HK-2 (cell line): ENCODE measurements around the gene FADS3.

Experiments used
- DNase-seq: peaks from one replicate; pipeline ENCODE4 v3.0.0-alpha.2; 2018; ENCODE audit not compliant: unreplicated experiment

Gene FADS3

DNA sequence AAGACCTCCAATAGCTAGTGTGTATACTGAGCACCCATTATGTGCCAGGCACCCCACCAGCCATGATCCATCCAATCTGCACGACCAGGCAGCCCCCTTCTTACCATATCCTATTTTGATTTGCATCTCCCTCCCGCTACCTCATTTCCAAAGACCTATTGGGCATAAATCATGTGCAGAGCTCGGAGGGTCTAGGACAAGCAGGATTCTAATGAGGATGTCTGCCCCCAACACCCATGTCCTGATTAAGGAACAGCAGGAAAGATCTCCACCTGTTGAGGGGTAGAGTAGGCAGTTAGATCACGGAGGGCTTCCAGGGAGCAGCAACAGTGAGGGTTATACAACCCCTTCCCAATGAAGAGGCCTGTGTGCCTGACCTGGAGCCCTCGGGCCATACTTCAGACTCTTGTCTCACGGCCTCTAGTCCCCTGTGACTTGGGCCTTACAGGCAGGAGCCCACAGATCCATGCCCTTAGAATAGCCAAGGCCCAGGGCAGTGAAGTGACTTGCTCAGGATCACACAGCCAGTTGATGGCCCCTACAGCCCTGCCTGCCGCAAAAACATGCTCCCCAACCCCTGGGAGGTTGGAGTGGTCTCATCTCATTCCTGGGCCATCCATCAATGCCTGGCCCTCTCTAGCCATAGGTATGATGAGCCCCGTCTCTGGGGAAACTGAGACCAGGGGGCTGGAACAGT is 22.5 kb upstream of the FADS3 start:
- no peak for DNase-seq

DNA sequence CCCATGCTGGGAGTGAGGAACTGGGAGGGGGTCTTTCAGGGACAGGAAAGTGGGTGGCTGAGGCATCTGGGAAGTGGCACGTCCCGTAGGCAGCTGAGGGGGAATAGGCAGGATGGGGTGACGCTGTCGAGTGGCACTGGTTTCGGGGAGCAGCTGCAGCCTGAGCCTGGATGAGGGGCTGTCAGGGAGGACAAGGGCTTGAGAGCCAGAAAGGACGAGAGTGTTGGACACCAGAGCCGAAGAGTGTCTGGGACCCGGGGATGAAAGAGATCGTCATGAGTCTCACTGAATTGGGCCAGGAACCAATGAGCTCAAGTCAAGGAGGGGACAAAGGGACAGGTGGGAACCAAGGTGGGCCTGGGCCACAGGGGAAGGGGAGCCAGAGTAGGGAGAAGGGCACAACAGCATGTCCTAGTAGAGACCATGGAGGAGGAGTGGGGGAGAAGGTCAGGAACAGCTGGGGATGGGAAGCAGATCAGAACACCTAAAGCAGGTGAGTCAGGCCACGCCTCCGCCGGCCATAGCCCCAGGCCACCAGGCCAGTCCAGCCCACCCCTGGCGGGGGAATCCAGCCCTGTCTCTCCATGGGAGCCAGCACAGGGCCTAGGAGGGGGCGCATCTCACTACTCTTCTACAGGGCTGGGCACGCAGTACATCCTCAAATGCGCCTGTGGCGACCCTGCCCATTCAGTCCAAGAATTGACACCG is 21.8 kb upstream of the FADS3 start:
- DNase-seq: no peak

DNA sequence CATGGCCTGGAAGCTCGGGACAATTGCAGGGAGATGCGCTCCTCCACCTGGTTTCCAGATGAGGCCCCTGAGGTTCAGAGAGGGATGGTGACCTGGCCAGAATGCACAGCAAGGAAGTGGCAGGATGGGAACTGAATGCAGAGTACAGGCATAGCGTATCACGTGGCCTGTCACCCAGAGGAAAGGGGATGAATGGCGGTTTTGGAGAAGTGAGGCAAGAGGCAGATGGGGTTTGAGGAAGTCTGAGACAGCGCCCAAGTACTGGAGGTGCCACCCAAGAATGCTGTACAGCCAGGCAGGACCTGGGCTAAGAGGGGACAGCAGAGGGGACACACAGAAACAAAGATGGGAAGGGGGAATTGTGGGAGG is 21.2 kb upstream of the FADS3 start:
- no peak for DNase-seq

DNA sequence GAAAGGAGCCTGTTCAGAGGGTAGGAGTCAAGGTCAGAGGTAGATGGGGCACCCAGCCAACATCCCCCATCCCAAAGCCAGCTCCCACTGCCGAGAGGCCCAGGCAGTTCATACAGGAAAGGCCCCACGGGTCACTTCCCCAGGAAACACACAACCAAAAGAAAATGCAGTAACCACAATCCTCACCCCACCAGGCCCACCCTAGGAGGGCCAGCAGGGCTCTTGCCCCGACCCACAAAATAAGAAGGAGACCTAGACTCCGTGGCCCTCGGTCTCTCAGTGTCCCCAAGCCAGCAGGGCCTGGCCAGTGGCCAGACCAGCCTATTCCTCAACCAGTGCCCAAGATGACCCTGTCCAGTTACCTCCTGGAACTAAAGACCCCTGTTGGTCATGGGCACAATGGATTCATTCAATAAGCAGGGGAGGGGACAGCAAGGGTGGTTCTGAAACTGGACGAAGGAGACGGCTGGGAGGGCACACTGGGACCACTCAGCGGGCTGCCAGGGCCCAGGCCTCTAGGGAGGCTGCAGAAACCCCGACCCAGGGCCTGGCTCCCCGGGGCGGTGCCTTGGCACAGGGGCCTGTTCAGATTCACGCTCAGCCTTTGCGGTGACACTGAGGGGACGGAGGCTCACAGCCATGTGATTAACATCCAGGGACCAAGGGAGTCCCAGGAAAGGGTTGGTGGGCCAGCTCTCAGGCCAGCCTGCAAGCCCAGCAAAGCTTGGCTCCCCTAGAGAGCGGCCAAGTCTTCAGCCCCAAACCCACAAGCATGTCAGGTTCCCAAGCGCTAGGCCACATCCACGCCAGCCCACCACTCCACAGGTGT is 20.6 kb upstream of the FADS3 start:
- DNase-seq: no peak

DNA sequence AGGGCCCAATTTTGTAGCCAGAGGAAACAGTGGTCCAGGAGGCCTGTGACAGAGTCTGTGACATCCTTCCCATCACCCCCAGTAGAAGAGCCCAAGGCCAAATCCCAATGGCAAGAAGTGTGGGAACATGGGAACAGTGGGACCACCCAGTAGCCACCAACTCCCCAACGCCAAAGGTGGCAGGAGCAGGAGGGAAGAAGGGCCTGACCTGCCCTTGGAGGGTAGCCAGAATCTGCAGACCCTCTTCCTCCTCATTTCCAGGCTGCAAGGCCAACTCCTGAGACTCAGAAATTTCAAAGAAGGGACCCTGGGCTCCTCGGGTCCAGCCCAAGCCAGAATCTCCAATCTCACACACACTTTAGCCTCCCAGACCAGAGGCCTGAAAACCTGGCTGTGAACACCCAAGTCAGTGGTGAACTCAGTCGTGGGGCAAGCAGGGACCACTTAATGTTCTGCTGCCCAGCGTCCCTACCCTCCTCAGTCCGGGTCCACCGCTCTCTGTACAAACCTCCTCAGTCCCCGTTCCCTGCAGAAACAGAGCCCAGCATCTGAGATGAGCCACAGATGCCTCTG is 19.9 kb upstream of the FADS3 start:
- no peak for DNase-seq

GRCh38 chr11:61910187-61911127 is 19.1 kb upstream of the FADS3 start:
- DNase-seq: no peak

DNA sequence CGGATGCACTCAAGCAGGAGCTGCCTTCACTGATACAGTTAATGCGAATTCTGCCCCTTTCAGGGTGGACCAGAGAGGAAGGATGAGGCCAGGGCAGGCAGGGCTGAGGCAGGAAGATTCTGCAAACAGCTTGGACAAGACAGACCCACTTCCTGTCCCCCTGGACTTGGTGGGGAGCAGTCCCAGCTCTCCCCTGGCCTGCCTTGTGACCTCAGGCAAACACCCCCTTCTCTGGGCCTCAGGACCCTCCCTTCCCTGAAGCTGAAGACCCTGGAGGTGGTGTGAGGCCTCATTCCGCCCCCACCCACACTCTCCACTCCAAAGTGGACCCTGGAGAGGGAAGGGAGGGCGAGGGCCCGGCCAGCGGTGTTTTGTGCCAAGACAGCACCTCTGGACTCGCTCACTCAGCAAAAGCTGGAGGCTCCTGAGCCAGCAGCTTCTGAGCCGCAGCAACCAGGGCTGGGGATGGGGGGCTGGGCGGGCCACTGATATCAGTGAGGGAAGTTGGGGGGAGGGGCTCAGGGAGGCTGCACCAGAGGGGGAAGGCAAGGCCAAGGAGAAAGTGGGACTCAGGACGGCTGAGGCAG is 17.5 kb upstream of the FADS3 start:
- DNase-seq: no peak

- DNase-seq: no peak
Measured at GRCh38 chr11:61907871-61908729, 16.8 kb upstream of the FADS3 start.

DNA sequence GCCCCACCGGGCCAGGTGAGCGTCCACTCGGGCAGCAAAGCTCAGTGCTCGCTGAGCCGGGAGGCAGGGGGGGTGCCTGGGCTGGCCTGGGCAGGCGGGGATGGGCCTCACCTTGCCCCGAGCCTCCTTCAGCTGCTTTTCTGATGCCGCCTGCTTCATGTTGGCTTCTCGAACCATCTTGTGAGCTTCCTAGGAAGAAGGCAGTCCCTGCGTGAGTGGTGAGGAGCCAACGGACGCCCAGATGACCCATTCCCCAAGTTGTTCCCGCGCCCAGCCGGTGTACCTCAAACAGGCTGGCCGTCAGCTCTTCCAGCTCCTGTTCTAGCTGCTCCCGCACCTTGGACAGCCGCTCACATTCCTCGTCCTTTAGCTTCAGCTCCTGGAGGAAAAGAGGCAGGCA is 15.9 kb upstream of the FADS3 start:
- no peak for DNase-seq

GRCh38 chr11:61906522-61906909 is 15.2 kb upstream of the FADS3 start:
- no peak for DNase-seq

GRCh38 chr11:61905801-61906521 is 14.6 kb upstream of the FADS3 start:
- DNase-seq: no peak

- no peak for DNase-seq
Measured at GRCh38 chr11:61905067-61905696, 13.8 kb upstream of the FADS3 start.

- no peak for DNase-seq
Measured at GRCh38 chr11:61904539-61905048, 13.2 kb upstream of the FADS3 start.

- DNase-seq: no peak
Measured at GRCh38 chr11:61903845-61904244, 12.5 kb upstream of the FADS3 start.

- no peak for DNase-seq
Measured at GRCh38 chr11:61902313-61902712, 11.0 kb upstream of the FADS3 start.

GRCh38 chr11:61901397-61901796 is 10.1 kb upstream of the FADS3 start:
- DNase-seq: no peak

DNA sequence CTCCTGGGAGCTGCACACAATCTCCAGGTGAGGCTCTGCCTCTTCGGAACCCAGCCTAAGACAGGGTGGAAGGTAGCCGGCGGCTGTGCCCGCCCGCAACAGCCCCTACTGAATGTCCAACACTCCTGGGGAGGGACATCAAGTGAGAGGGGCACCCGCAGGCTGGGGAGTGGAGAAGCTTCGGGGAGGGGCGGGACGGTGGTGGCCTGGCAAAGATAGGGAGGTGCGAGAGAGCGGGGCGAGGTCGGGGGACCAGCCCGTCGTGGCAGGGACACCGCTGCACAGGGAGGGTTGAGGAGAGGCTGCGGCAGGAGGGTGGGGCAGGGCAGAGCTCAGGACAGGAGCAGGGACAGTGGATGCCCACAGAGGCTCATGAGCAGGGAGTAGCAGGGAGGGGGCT is 8.9 kb upstream of the FADS3 start:
- DNase-seq: no peak

DNA sequence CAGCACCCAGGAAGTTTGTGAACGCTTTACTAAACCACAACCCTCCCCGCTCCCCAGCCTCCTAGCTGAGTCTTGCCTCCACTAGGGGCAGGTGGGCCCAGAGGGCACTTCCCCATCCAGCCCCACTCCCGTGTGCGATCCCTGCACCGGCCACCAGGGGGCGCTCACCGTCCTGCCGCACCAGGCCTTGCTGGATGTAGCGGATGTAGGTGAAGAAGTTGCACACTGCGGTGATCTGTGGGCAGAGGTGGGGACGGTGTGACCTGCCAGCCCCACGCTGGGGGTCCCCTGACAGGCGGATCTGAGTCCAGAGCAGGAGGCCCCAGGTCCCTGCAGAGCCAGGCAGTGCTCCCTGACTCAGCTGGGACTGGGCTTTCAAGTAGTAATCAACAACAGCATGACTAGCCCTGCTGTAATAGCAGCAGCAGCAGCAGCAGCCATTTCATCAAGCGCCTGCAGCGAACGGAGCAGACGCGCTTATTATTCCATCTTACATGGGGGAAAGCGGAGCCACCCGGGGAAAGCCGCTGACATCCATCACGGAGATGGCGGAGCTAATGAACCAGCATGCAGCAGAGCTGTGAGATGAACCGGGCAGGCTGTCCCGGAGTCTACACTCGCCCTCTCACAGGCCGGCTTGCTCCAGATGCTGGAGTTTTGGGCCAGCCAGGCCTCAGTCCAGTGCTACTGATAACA is 7.9 kb upstream of the FADS3 start:
- DNase-seq: peak; percentile 85
